Mammary epithelial cell (primary cell): ENCODE data around the gene SCFD1.

Experiments
- EZH2 ChIP-seq: IDR thresholded peaks from 2 replicates; pipeline ENCODE4 v1.6.1; 2012; ENCODE audit warnings: low read length, inconsistent platforms, borderline replicate concordance
- TF ChIP-seq, protein P1 (sequence below), 2 donors: IDR thresholded peaks in 1 of 2; conservative IDR thresholded peaks in 1 of 2; 2 replicates each; pipeline ENCODE4 v1.5.1; 2011 to 2012; ENCODE audit warnings: inconsistent platforms in 2 of 2, low read length in 2 of 2, mild to moderate bottlenecking in 2 of 2, control low read depth in 1 of 2, low read depth in 1 of 2; ENCODE audit not compliant: insufficient read depth in 1 of 2; ENCODE audit errors: extremely low read depth in 1 of 2

DNA sequence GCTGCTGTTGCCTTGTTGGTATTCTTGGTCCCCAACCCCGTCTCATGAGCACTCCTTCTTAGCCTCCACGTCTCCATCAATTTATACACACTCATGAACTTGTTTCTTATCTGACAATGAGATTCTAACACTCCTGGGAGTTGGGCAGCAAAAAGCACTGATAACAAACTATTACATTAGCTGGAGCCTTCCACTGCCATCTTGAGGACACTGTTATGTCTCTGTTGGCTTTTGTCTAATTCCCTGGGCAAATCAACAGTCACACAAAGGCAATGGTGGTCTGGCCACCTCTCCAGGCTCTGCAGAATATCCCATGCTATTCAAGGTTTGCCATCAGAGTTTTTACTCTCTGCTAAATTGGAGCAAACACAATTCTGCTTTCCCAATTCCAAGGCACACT is 134.5 kb downstream of the SCFD1 start:
- TF ChIP-seq EZH2: no peak
- TF ChIP-seq, protein P1, sequence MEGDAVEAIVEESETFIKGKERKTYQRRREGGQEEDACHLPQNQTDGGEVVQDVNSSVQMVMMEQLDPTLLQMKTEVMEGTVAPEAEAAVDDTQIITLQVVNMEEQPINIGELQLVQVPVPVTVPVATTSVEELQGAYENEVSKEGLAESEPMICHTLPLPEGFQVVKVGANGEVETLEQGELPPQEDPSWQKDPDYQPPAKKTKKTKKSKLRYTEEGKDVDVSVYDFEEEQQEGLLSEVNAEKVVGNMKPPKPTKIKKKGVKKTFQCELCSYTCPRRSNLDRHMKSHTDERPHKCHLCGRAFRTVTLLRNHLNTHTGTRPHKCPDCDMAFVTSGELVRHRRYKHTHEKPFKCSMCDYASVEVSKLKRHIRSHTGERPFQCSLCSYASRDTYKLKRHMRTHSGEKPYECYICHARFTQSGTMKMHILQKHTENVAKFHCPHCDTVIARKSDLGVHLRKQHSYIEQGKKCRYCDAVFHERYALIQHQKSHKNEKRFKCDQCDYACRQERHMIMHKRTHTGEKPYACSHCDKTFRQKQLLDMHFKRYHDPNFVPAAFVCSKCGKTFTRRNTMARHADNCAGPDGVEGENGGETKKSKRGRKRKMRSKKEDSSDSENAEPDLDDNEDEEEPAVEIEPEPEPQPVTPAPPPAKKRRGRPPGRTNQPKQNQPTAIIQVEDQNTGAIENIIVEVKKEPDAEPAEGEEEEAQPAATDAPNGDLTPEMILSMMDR (conservative IDR thresholded peaks at IDR 0.05 in 1 of 2, IDR thresholded peaks at IDR 0.05 in 1 of 2; ENCODE audit: extremely low read depth in 1 of 2, insufficient read depth in 1 of 2, low read depth in 1 of 2, low read length in 2 of 2): peak in 1 of 2 donors; percentile 12
